Calu3 (cell line): Measurements from ENCODE around the gene SH3BP5L. TPM values are rescaled to one million over a fixed set of nuclear protein-coding genes. Genes with fewer than 3 reads are reported as not detected.

Experiments
- BruUV-seq: library from RNA; stranded (reverse); fragments of 400-500 nt; replicated peaks from 2 replicates; lab custom pipeline; 2021; lab: Mats Ljungman, UMichigan
- CTCF ChIA-PET: fragments of 300-600 bp; sonication (Branson Sonifier 250); formaldehyde crosslinking; loops from one replicate; lab custom pipeline; 2022; ENCODE audit warnings: antibody characterized with exemption; lab: Charles Lee
- DNase-seq: peaks from one replicate; pipeline ENCODE4 v3.0.0; 2022
- H3K27ac Mint-ChIP-seq: one replicate; pipeline ENCODE4 v1.8.0; 2022; ENCODE audit warnings: mixed read lengths; ENCODE audit not compliant: unreplicated experiment
- H3K27me3 Mint-ChIP-seq: one replicate; pipeline ENCODE4 v1.8.0; 2022; ENCODE audit warnings: mixed read lengths; ENCODE audit not compliant: unreplicated experiment
- H3K36me3 Mint-ChIP-seq: one replicate; pipeline ENCODE4 v1.8.0; 2022; ENCODE audit warnings: mild to moderate bottlenecking, moderate library complexity, mixed read lengths; ENCODE audit not compliant: insufficient read depth, unreplicated experiment
- H3K4me1 Mint-ChIP-seq: one replicate; pipeline ENCODE4 v1.8.0; 2022; ENCODE audit warnings: mild to moderate bottlenecking, low read depth, mixed read lengths; ENCODE audit not compliant: unreplicated experiment
- H3K4me3 Mint-ChIP-seq: one replicate; pipeline ENCODE4 v1.8.0; 2022; ENCODE audit warnings: mild to moderate bottlenecking, low read depth, moderate library complexity, mixed read lengths; ENCODE audit not compliant: unreplicated experiment
- H3K9me3 Mint-ChIP-seq: one replicate; pipeline ENCODE4 v1.8.0; 2022; ENCODE audit warnings: low read depth, mixed read lengths; ENCODE audit not compliant: unreplicated experiment
- CTCF ChIP-seq: fragments of 200-600 bp; IDR thresholded peaks from one replicate; pipeline ENCODE4 v1.8.0; 2022; ENCODE audit warnings: antibody characterized with exemption; ENCODE audit not compliant: unreplicated experiment
- intact Hi-C: fragments of 100-400 bp; cut with micrococcal nuclease; formaldehyde crosslinking; loops from one replicate; pipeline ENCODE4 v1.10.0; 2022; ENCODE audit not compliant: unreplicated experiment
- total RNA-seq: library from RNA; stranded (reverse); gene quantifications from 2 replicates; pipeline ENCODE4 v1.2.3, GENCODE V29; 2022

SH3BP5L gene
- total RNA-seq, 1 experiment from 2014 or later: 27.1 TPM

- H3K27me3 Mint-ChIP-seq: no peaks in the 10 kb centered on the region
- peak overlapping the region; percentile 84 for H3K4me3 Mint-ChIP-seq
- no peak for DNase-seq
- no peaks in the 10 kb centered on the region for H3K9me3 Mint-ChIP-seq
- H3K4me1 Mint-ChIP-seq: peaks cover 36% of the 10 kb centered on the region
- H3K27ac Mint-ChIP-seq: peak overlapping the region; percentile 93
- peaks cover 26% of the 10 kb centered on the region for H3K36me3 Mint-ChIP-seq
- CTCF ChIA-PET: interaction anchor here (1.1 to 3.4 kb wide), 4 partner anchors 13 to 132 kb away, joined by 3 to 21 read pairs (median 8); partner anchors contain the start of genes ZNF672 and ZNF692
- intact Hi-C loops: no loop called here
- TF ChIP-seq CTCF: no peak
- BruUV-seq: no TSS peak
Observed at GRCh38 chr1:248825573-248825908, 174 bp downstream of the SH3BP5L start.

DNA sequence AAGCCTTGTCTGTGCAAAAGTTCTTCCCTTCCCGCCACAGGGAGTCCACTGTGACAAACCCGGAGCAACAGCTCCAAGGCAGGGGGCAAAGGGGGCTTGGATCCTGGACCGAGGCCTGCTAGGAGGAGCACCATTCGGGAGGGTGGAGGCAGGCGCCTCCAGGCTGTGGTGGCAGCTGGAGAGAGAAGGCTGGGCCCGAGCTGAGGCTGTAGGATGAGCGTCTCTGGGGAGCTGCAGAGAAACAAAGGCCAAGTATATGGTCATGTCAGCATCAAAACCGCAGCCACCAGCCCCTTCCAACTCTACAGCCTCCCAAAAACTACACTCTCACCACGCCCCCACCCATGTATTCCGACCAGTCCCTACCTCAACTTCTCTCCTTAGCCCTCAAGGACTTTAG, 579 bp downstream of the SH3BP5L start:
- BruUV-seq: TSS peak; percentile 47
- H3K27me3 Mint-ChIP-seq: no peaks in the 10 kb centered on the region
- H3K9me3 Mint-ChIP-seq: no peaks in the 10 kb centered on the region
- peaks cover 30% of the 10 kb centered on the region for H3K36me3 Mint-ChIP-seq
- H3K4me3 Mint-ChIP-seq: peak overlapping the region; percentile 84
- CTCF ChIA-PET: interaction anchor here (0.6 to 3.4 kb wide), 3 partner anchors 13 to 132 kb away, joined by 4 to 21 read pairs (median 8); partner anchors contain the start of gene ZNF672
- intact Hi-C loops: no loop called here
- H3K27ac Mint-ChIP-seq: peak overlapping the region; percentile 93
- no peak for TF ChIP-seq CTCF
- H3K4me1 Mint-ChIP-seq: peaks cover 36% of the 10 kb centered on the region
- DNase-seq: no peak

DNA sequence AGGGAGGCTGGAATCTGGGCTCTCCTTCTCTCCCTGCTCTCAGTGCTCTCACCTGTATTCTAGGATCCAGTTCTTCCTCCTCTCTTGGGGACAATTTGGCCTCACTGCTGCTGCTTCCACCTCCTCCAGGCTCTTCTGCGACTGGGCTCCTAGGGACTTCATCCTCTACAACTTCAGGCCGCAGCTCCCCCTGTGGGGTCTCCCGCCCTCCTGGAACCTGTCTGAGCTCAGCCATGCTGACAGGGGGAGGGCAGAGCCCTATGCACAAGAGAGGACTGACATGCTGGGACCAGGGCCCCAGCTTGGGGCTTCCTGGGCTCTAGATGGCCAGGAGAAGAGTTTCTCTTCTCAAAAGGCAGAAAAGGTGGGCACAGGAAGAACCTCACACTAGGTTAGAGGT, 1.0 kb downstream of the SH3BP5L start:
- CTCF ChIA-PET: interaction anchor here (0.6 to 3.4 kb wide), 2 partner anchors 14 to 19 kb away, joined by 8 to 21 read pairs; partner anchors contain the start of gene ZNF672
- no TSS peak for BruUV-seq

GRCh38 chr1:248824301-248824700, 1.4 kb downstream of the SH3BP5L start:
- no peak for DNase-seq
- intact Hi-C loops: no loop called here
- Mint-ChIP-seq H3K4me3 (peak overlapping the region; percentile 84), H3K27ac (peak overlapping the region; percentile 93), H3K27me3 (no peaks in the 10 kb centered on the region), H3K9me3 (no peaks in the 10 kb centered on the region), H3K36me3 (peaks cover 30% of the 10 kb centered on the region), H3K4me1 (peaks cover 36% of the 10 kb centered on the region)
- CTCF ChIA-PET: interaction anchor here (0.6 to 3.4 kb wide), 2 partner anchors 14 to 34 kb away, joined by 6 to 21 read pairs; partner anchors contain the start of gene ZNF672
- TF ChIP-seq CTCF: no peak
- BruUV-seq: no TSS peak

More for the DNA sequence above, 1.0 kb downstream of the SH3BP5L start:
- no peak for DNase-seq
- peaks cover 36% of the 10 kb centered on the region for H3K4me1 Mint-ChIP-seq
- peak overlapping the region; percentile 84 for H3K4me3 Mint-ChIP-seq
- H3K27me3 Mint-ChIP-seq: no peaks in the 10 kb centered on the region
- intact Hi-C loops: no loop called here
- no peak for TF ChIP-seq CTCF
- peak overlapping the region; percentile 93 for H3K27ac Mint-ChIP-seq
- no peaks in the 10 kb centered on the region for H3K9me3 Mint-ChIP-seq
- peaks cover 30% of the 10 kb centered on the region for H3K36me3 Mint-ChIP-seq
